ENCODE measurements around the gene GMCL1.
A peak's percentile ranks its signal among the peaks of the same experiment; 100 is the strongest.
"Not testable (repeated sequence)": the region's sequence is repeated elsewhere in the genome, so short reads cannot be mapped to it uniquely, and the experiment has no call there.

Gene GMCL1

GRCh38 chr2:69863298-69863697 is 33.8 kb downstream of the GMCL1 start:
- DNase-seq = no peak

DNA sequence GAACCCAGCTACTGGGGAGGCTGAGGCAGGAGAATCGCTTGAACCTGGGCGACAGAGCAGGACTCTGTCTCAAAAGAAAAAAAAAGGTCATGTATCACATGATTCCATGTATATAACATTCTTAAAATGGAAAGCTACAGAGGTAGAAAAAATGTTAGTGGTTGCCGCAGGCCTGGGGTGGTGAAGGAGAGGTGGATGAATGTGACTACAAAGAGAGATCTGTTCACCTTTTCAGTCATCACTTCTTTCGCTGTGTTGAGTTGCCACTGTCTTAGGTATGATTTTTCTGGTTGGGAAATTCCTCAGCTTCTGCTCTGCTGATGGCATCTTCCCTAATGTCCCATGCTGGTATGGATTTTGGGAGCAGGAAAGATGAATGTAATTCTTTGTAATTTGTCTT is 59.0 kb downstream of the GMCL1 start:
- DNase-seq = no peak

DNA sequence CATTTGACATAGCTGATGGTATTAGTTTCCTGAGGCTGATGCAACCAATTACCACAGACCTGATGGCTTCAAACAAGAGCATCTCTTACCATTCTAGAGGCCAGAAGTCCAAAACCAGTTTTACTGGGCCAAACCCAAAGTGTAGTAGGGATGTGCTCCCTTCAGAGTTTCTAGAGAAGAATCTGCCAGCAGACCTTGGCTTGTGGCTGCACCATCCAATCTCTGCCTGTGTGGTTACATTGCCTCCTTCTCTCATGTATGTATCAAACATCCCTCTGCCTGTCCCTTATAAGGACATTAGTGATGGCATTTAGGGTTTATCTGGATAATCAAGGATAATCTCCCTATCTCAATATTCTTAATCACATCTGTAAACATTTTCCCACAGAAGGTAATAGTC is 59.8 kb downstream of the GMCL1 start:
- DNase-seq = no peak

DNA sequence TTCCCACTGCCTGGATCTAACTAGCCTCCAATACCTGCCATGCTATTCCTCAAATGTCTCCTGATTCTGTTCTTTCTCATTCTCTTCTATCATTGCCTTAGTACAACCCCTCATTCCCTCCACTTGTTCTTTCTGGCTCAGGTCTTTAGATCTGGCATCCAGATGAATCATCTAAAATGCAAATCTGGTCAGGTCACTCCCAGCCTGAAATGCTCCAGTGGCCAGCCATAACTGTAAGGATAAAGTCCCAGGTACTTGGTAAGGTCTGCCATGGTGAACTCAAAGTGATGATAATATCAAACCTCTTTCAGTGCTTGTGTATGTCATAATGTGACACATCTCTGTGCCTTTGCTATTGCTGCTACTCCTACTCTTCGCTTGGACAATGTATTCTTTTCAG is 61.4 kb downstream of the GMCL1 start:
- DNase-seq = no peak

DNA sequence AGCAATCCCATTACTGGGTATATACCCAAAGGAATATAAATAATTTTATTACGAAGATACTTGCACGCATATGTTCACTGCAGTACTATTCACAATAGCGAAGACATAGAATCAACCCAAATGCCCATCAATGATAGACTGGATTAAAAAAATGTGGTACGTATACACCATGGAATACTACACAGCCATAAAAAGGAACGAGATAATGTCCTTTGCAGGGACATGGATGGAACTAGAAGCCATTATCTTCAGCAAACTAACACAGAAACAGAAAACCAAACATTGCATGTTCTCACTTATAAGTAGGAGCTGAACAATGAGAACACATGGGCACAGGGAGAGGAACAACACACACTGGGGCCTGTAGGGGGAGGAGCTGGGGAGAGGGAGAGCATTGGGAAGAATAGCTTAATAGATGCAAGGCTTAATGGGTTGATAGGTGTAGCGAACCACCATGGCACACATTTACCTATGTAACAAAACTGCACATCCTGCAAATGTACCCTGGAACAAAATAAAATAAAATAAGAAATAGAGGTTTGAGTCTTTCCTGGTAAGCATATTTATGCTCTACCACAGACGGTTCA is 63.5 kb downstream of the GMCL1 start:
- DNase-seq = not testable (repeated sequence)

GRCh38 chr2:69893684-69894551 is 64.5 kb downstream of the GMCL1 start, which contains the start of gene SNRNP27:
SNRNP27 (plus strand) TSS chr2:69893956; CDS start chr2:69893985, 29 bp downstream.
- DNase-seq = peak; percentile 79

- not testable (repeated sequence) for DNase-seq
Observed at GRCh38 chr2:69894737-69895136, 65.3 kb downstream of the GMCL1 start.

GRCh38 chr2:69902213-69902922 is 72.9 kb downstream of the GMCL1 start:
- DNase-seq = no peak

DNA sequence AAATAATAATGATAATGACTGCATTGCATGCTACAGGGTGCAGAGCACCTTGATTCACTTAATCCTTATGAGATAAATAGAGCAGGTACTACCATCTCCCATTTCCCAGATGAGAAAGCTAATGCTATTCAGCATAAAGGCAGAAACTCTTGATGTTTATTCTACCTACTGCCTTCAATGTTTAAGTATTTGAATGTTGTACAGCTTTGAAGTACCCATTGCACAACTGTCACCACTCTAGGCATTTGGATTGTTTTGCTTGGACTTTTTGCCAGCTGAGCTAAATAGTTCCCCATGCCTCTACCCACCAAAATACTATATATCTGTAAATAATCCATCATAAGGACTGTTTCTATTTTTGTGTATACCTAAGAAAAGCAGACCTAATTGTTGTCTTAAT is 77.8 kb downstream of the GMCL1 start:
- DNase-seq = no peak

GRCh38 chr2:69911985-69912563 is 82.6 kb downstream of the GMCL1 start:
- no peak for DNase-seq

DNA sequence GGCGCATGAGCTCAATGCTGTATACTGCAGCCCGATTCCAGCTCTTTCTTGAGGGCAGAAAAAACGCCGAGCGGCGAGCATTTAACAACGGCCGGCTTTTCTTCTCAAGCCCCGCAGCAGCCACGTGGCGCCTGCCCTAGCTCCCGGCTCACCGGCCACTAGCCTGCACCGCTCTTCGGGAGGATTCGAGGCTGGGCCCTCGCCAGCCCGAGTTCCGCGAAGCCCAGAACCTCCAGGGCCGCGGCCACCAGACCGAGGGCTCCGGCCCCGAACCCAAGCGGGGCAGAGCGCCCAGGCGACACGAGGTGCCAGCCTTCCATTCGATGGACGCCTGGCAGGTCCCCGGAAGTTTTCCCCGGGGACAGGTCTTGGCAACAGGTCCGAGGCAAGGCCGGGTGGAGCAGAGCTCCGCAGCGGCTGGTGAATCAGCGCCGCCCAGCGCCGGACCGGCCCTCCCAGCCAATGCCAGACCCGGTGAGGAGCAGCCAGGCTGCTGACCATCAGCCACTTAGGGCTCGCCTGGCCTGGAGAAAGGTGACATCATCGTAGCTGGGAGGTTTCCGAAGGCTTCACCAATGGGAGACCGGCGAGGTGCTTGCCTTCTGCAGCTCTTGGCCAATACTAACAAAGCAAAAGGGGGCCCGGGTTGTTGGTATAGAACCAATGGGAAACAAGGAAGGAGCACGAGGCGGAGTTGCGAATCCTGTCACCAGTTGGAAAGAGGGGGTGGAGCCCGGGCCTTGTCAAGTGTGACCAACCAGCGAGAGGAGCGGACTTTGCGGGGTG is 84.9 kb downstream of the GMCL1 start:
- peak; percentile 100 for DNase-seq

DNA sequence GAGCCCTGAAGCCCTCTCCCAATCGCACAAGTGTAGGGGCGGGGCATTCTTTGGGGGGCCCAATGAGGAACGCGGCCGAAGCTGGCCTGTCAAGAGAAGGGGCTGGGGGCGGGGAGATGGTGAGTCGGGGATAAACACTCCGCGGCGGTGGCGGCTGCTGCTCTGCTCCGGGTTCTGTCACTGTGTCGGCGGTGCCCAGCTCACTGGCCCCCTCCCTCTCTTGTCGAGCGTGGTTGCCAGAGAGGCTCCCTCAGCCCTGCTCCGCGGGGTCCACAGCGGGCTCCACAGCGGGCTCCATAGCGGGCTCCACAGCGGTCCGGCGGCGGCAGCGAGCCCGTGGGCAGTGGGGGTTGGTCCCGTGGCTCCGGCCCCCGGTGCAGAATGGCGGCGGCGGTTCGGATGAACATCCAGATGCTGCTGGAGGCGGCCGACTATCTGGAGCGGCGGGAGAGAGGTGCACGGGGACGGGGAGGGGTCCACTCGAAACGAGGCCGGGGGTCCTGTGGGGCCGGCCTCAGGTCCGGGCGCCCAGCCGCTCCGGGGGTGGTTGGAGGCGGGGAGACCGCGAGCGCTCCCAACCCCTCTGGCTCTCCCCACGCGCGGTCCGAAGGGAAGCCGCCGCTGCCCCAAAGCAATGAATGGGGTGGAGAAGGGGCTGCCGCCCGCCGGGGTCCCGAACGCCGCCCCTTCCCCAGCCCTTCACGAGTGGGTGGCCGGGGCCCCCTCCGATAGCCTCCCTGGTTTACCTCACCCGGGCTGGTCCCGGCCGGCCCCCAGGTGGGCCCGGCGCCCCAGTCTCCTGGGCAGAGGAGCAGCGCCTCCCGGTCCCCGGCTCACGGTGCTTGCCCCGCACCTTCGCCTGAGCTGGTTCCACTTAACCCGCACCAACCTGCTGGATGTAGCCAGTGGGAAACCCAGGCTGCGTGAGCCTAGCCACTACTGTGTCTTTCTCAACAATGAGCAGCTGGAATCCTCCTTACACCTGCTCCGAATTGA is 85.8 kb downstream of the GMCL1 start, which contains the start of gene MXD1:
TSS of gene MXD1 (plus strand) at position 160 of the 996 bp plus-strand sequence. CDS start at position 382, 222 bp downstream.
- DNase-seq = peak; percentile 59

DNA sequence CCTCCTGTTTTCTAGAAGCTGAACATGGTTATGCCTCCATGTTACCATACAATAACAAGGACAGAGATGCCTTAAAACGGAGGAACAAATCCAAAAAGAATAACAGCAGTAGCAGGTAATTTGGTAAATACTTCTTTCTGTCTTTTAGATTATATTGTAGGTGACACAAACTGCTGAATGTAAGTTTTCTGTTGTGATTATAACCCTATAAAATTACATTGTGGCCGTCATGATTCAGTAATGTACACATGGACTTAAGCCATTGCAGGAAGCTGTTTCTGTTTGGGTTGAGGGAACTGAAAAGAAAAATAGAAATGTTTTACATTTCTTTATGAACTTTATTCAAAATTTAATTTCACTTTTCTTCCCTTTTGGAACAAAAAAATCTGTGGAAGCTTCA is 86.6 kb downstream of the GMCL1 start:
- no peak for DNase-seq

GRCh38 chr2:69917852-69918251 is 88.4 kb downstream of the GMCL1 start:
- DNase-seq = no peak

DNA sequence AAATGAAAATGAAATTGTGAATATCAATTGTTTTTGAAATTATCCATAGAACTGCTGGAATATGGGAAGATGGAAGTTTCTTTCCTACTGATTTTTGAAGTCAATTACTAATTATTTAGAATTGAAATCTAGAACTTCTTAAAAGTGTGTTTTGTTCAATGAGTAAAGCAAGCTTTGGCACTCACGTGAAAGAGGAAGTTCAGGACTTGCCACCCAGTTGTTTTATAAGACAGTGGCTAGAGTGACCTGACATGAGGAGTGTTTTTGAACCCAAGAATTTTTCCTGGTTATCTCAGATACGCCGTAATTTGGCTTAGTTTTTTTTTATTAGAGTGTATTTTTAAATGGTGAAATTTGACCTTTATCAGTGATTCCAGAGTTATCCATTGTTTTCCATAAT is 88.9 kb downstream of the GMCL1 start:
- DNase-seq = no peak

DNA sequence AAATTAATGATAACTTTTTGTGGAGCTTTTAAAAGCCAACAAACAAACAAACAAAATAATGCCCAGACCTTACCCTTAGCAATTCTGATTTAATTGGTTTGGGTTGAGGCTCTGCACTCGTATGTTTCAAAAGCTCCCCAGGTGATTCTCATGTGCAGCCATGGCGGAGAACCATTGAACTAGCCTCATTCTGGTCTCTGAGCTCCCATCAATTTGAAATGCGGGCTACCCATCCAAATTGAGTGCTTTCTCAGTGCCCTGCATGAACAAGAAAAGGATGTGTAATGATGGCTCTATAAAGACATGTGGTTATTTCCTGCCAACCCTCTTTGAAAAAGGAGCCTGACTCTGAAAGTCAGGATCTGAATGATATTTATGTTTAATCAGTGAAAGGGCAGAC is 93.7 kb downstream of the GMCL1 start:
- no peak for DNase-seq

DNA sequence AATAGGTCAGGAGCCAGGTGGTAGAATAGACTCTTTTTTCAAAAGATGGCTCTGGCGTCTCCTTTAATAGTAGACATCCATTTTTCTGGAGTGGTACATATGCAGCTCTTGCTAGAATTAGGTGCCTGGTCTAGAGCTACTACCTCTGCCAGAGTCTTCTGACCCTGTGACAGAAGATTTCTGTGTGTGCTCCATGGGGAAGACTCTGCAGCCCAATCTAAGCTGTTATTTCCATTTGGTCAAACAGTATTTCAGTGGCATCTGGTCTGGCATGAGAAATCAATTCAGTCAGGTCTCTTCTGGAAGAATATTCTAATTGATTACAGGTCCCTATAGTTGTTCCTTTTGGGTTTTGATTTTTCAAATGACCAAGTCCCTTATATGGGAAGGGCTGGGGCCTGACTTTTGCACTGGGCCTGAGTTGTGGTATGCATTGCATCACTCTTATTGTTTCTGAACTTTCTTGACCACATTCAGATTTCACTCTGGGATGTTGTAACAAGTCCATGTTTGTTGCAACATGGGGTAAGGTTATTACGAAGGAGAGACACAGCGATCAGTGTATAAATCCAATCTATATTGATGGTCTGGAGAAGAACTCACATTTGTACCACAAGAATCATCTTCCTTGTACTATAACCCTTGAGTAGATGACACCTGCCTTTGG is 97.5 kb downstream of the GMCL1 start:
- no peak for DNase-seq
